Choroid plexus epithelial cell (primary cell): Measurements from ENCODE around the gene CYTH1.
A peak's percentile ranks its signal among the peaks of the same experiment; 100 is the strongest.

Experiments
- DNase-seq: peaks from one replicate; pipeline ENCODE4 v3.0.0-alpha.2; 2010; ENCODE audit warnings: low read depth
- H3K4me3 ChIP-seq: 2 replicates; pipeline ENCODE4 v1.5.1; 2011; ENCODE audit warnings: low read depth, mild to moderate bottlenecking, control low read depth, low read length, moderate library complexity
- TF ChIP-seq, protein P1 (sequence below): conservative IDR thresholded peaks from 2 replicates; pipeline ENCODE4 v1.5.1; 2011; ENCODE audit warnings: low read depth, mild to moderate bottlenecking, control low read depth, inconsistent platforms, low read length, moderate library complexity

Gene CYTH1

DNA sequence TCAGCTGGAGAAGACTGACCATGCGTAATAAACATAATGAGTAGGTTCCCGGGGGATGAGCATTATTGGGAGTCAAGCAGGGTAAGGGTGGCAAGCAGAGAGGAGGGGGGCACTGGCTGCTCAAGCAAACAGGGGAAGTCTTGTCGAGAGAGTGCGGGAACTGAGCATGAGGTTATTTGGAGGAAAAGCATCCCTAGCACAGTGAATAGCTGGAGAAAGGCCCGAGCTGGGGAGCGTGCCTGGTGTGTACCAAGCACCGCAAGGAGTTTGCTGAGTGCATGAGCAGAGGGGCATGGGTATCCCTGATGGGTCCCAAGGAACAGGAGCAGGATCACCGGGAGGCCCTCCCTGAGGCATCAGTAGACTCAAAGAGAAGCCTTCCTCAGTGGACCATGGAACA lies 17.2 kb downstream of the CYTH1 start:
- TF ChIP-seq, protein P1, sequence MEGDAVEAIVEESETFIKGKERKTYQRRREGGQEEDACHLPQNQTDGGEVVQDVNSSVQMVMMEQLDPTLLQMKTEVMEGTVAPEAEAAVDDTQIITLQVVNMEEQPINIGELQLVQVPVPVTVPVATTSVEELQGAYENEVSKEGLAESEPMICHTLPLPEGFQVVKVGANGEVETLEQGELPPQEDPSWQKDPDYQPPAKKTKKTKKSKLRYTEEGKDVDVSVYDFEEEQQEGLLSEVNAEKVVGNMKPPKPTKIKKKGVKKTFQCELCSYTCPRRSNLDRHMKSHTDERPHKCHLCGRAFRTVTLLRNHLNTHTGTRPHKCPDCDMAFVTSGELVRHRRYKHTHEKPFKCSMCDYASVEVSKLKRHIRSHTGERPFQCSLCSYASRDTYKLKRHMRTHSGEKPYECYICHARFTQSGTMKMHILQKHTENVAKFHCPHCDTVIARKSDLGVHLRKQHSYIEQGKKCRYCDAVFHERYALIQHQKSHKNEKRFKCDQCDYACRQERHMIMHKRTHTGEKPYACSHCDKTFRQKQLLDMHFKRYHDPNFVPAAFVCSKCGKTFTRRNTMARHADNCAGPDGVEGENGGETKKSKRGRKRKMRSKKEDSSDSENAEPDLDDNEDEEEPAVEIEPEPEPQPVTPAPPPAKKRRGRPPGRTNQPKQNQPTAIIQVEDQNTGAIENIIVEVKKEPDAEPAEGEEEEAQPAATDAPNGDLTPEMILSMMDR: no peak
- DNase-seq: no peak
- no peak overlapping the region for H3K4me3 ChIP-seq

DNA sequence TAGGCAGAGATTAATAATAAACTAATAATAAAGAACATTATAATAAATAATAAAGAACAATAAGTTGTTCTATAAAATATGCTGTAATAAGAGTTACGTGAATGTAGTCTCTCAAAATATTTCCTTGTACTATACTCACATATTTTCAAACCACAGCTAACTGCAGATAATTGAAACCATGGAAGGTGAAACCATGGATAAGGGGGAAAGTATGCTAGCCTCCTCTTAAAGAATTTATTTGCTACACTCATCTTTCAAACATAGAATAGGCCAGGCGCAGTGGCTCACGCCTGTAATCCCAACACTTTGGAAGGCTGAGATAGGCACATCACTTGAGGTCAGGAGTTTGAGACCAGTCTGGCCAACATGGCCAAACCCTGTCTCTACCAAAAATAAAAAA lies 18.5 kb downstream of the CYTH1 start:
- peak; percentile 36 for DNase-seq

DNA sequence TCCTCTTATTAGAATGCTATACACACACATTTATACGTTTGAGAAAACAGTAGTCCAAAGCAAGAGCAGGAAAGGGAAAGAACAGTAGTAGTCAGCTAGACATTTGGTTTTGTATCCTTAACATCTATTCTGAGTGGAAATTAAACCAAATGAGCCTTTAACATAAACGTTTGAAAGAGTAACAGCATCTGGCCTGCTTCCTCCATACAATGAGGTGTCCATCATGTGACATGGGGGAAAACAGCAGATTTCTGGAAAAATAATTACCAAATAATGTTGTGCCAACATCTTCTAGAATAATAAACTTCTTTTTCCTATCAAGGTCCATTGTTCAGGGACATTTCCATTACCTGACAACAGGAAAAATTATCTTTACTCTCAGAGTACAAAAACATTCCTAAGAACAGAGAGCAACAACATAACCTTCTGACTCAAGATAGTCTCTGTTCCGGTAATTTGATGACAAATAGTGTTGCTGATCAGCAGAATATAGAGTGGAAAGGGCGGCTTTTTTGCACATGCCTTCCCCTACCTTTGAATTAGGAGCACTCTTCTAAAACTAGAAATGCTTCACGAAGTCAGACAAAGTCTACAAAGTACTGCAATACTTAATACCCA lies 20.2 kb downstream of the CYTH1 start:
- no peak overlapping the region for H3K4me3 ChIP-seq
- DNase-seq: no peak
- TF ChIP-seq, protein P1: no peak

More for the DNA sequence above, 18.5 kb downstream of the CYTH1 start:
- TF ChIP-seq, protein P1: no peak
- no peak overlapping the region for H3K4me3 ChIP-seq

DNA sequence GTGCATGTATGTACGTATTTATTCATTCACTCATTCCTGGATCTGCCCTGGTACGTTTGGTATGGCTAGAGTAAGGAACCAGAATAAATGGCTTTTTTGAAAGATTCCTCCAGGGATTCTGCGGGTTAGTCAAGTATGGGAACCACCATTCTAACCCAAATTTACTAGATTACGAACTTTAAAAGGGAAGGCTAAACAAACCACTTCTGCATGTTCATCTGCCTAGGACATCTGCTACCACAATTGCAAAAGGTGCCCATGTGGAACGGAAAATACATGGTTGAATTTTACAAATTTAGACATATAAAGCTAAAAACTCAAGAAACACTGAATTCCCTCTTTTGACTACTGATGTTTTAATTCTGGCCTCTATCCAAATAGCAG lies 22.1 kb downstream of the CYTH1 start:
- TF ChIP-seq, protein P1: no peak
- no peak overlapping the region for H3K4me3 ChIP-seq

DNA sequence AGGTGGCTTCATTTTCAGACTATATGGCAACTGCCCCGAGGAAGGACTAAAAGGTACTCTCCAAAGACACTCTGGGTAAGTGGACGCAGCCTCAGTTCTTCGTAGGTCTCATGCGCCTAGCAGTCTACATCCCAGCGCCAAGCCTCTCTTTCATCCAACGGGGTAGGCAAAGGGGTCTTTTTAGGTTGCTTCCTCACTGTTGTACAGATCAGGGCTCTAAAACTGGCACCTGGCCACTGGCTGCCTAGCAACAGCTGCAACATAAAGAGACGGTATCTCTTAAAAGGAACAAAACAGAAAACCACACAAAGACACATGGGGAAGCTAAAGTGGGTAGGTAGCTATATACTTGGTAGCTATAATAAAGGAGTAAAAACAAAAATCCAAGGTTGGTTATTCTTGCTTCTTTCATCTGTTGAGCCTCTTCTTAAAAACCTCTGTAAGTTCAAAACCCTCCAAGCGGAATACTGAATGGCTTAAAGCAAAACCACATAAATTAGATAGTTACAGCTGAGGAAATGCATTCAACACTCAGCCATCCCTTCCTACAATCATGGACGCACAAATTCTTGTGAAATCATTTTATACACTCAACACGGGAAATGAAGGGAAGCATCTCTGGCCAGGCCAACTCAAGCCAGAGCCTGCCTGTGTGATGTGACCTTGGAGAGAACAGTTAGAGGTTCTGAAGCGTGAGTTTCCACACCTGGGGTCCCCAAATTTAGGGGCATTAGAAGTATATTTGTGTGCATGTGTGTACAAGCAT lies 22.7 kb downstream of the CYTH1 start:
- TF ChIP-seq, protein P1: no peak
- H3K4me3 ChIP-seq: no peak overlapping the region
- peak; percentile 92 for DNase-seq

More for the DNA sequence above, 22.1 kb downstream of the CYTH1 start:
- no peak for DNase-seq

DNA sequence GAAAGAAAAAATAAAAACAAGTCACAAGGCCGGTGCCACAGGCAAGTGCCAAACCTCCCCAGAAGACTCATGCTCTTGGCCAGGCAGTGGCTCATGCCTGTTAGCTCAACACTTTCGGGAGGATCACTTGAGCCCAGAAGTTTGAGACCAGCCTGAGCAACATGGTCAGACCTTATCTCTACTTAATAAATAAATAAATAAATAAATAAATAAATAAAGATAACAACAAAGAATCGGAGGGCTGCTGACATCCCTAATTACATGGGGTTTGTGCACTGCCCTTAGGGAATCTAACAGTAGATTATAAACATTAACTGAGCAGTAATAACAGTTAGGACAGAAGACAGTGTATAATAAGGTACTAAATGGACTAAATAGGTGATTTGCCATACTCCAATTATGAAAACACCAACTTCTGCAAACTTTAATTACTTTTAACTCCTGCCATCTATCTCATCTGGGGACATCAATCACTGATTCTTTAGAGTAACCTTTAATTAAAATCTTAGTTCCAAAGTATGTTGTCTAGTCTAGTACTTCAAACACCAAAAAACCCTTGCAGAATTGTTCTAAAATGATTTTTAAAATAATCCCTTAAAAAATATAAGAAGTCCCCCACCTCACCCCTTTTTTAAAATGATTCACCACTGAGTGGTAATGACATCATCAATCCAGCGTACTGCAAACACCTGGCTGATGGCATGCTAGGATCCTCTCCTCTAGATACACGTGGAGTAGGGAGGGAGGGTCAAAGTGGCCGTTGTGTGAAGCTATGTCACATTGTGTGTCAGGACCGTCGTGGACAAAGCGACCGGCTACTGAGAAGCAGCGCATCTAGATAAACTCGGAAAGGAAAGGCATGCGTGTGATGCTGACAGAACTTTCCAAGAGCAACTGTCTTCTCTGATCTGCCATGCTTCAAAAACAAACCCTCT lies 28.5 kb downstream of the CYTH1 start:
- no peak for DNase-seq

More for the DNA sequence above, 28.5 kb downstream of the CYTH1 start:
- no peak overlapping the region for H3K4me3 ChIP-seq
- TF ChIP-seq, protein P1: no peak
